Activated CD8-positive, alpha-beta memory T cell treated with anti-CD3 and anti-CD28 coated beads, Interleukin-2, amount 50 U/mL, for 4 hours (primary cell): ENCODE results near the gene CADM3.

Experiments
- DNase-seq: peaks from one replicate; pipeline ENCODE4 v3.0.0-alpha.2; 2020

CADM3 gene, protein sequence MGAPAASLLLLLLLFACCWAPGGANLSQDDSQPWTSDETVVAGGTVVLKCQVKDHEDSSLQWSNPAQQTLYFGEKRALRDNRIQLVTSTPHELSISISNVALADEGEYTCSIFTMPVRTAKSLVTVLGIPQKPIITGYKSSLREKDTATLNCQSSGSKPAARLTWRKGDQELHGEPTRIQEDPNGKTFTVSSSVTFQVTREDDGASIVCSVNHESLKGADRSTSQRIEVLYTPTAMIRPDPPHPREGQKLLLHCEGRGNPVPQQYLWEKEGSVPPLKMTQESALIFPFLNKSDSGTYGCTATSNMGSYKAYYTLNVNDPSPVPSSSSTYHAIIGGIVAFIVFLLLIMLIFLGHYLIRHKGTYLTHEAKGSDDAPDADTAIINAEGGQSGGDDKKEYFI

GRCh38 chr1:159171254-159171687 lies at the start of gene CADM3:
CADM3 (plus strand) TSS chr1:159171615; CDS start chr1:159171766, 151 bp downstream.
- DNase-seq: no peak

DNA sequence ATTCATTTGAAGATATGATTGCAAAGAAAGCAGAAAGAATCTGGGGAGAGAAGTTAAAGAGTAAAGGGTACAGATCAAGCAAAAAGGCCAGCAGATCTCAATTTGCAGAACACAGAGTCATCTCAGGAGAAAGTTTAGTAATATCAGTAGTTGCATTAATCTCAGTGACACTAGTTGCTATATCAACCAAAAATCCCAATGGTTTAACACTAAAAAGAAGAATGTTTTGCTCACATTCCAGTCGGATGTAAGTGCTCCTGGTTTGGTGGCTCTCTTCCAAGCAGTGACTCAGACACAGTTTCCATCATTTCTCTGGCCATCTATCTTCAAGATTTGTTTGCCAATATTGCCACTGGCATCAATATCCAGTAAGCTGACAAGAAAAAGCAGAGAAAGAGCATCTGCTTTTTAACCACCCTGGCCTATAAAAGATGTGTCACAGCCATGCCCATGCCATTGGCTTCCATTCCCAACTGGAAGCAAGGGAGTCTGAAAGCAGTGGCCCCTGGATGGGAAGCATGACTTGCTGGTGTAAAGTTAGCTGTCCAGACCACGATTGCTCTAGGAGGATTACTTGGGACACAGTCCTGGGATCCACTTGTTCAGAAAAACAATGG lies 49.3 kb upstream of the CADM3 start:
- no peak for DNase-seq

GRCh38 chr1:159123587-159123986 lies 47.8 kb upstream of the CADM3 start:
- no peak for DNase-seq

DNA sequence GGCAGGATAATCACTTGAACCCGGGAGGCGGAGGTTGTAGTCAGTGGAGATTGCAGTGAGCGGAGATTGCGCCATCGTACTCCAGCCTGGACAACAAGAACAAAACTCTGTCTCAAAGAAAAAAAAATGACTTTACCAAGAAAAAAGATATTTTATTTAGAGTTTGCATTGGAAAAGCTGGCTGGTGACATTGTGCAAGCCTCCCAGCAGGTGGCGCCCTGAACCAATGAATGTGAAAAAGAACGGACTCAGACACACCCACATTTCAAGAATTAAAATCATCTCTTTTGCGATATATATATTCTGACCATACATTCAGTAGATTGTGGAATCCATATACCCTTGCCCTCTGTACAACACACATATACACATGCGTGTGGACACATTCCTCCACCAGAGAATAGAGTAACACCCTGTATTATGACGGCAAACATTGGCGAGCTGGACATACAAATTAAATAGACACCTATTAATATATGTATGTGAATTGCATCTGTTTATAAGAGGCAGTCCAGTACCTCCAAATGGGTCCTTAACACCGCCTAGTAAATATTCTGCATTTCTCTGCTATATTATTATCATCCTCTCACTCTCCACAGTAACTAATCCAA lies 39.0 kb upstream of the CADM3 start:
- DNase-seq: peak; percentile 68

GRCh38 chr1:159140474-159140873 lies 30.9 kb upstream of the CADM3 start:
- no peak for DNase-seq

DNA sequence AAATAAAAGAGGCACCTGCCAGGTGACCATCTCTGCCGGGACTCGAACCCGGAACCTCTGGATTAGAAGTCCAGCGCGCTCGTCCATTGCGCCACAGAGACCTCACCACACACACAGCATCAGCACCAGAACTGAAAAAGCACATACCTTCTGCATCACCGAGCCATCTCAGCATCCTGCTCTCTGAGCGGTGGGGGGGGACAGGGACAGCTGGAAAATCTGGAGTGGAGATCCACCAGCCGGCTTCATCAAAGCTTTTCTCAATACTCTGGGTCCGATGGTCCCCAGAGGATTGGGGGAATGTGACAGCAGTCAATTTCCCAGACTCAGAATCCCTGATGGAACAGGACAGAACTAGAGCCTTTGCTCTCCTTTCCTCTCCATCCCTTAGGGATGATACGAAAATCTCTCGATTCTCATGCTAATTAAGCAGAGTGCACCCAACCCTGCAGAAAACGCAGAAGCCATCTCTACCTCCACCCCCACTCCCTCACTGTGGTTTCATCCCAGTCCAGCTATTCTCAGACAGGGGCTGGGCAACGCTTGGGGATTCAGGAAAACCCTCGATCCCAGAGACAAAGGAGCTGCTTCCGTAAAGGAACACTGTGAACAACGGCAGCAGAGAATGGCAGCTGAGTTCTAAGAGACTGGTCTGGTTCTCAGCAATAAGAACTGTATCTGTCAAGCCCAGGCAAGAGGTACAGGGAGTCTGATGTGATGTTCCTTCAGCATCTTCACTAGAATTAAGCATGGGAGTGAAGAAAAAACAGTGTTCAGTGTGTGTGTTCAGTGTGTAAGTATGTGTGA lies 29.6 kb upstream of the CADM3 start:
- no peak for DNase-seq

GRCh38 chr1:159142391-159142663 lies 29.1 kb upstream of the CADM3 start:
- no peak for DNase-seq

GRCh38 chr1:159142726-159143510 lies 28.5 kb upstream of the CADM3 start:
- DNase-seq: no peak

- no peak for DNase-seq
Measured at GRCh38 chr1:159144571-159144970, 26.8 kb upstream of the CADM3 start.

GRCh38 chr1:159146980-159147379 lies 24.4 kb upstream of the CADM3 start:
- DNase-seq: no peak

DNA sequence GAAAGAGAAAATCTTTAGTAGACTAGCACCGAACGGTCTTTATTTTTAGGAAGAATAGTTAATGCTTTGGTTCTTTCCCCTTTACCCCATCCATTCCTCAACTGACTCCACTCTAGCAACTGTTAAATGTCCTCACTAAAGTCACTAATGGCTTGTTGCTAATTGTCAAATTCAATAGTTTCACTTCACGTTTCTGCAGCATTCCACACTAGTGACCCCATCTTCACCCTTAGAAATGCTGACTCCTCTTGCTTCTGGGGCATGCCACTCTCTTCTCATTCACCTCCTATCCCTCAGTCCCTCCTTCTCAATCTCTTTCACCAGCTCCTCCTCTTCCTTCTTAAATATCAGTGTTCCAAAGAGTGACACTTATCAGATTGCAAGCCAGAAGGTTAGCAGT lies 19.4 kb upstream of the CADM3 start:
- no peak for DNase-seq

DNA sequence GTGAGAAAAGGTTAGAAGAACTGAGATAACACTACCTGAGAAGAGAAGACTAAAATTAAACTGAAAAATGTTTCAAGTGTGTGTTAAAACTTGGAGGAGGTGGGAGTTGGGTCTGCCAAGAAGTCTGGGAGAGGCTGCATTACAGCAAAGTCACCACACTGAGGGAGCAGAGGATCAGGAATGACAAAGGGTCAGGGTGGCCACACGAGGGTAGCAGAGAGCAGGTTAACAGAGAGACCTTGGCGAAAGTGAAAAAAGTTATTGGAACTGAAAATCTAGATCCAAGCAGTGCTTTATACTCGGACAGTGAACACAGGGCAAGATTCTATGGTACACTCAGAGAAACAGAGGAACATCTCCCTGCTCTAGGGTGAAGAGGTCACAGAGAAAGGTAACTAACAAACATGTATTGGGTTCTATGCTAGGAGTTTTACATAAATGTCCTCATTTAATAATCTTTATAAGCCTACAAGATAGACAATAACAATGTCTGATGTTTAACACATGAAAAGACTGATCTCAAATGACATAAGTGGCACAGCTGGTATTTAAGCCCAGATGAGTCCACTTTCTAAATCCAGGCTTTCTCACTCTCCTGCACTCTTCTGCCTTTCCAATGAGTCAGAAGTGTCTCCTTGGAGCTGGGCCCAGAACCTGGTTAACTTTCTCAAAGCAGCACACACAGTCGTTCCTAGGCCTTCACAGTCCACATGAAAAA lies 10.3 kb upstream of the CADM3 start:
- DNase-seq: peak; percentile 57

- no peak for DNase-seq
Measured at GRCh38 chr1:159161719-159162026, 9.7 kb upstream of the CADM3 start.

GRCh38 chr1:159162516-159163265 lies 8.7 kb upstream of the CADM3 start:
- no peak for DNase-seq

DNA sequence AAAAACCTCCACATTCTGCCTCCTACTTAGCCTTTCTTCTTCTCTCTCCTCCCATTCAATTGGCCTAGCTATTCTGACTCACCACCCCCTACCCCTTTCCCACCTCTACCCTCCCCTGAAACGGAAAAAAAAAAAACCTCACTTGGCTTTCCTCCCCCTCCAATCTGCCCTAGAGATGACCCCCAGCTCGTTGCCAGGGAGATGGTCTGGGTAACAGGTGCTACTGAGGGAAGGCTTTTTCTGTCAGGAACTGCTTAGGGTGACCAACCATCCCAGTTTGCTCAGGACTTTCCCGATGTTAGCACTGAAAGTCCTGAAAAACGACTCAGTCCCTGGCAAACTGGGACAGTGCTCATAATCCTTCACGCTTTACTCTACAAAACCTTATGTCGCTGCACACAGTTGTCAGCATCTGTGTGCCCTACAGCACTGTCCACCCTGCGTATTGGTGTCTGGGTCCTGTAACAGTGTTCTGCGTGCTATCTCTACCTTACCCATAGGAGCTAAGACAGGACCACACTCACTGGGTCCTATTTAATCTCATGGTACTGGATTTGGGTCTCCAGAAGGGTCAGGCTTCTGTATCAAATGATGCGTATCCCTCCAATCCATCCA lies 7.7 kb upstream of the CADM3 start:
- DNase-seq: no peak

- DNase-seq: no peak
Measured at GRCh38 chr1:159168043-159168442, 3.4 kb upstream of the CADM3 start.

DNA sequence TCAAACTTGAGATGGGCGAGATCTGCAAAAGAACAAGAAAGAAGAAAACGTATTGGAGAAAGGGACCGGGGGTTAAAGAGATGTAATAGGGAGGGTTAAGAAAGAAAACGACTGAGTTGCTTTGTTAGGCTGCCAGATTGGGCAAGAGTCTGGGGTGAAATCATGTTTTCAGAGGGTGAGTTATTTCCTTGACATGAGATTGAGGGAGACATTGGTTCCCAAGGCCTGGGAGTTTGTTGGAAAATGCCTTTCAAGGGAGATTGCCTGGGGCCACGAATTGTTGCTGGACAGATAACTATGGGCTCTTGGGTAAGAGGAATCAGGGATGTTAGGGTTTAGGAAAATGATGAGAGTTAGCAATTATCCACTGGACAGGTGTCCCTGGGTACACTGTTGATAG lies 776 bp upstream of the CADM3 start:
- no peak for DNase-seq

GRCh38 chr1:159171688-159172501 lies 480 bp downstream of the CADM3 start:
- DNase-seq: no peak

DNA sequence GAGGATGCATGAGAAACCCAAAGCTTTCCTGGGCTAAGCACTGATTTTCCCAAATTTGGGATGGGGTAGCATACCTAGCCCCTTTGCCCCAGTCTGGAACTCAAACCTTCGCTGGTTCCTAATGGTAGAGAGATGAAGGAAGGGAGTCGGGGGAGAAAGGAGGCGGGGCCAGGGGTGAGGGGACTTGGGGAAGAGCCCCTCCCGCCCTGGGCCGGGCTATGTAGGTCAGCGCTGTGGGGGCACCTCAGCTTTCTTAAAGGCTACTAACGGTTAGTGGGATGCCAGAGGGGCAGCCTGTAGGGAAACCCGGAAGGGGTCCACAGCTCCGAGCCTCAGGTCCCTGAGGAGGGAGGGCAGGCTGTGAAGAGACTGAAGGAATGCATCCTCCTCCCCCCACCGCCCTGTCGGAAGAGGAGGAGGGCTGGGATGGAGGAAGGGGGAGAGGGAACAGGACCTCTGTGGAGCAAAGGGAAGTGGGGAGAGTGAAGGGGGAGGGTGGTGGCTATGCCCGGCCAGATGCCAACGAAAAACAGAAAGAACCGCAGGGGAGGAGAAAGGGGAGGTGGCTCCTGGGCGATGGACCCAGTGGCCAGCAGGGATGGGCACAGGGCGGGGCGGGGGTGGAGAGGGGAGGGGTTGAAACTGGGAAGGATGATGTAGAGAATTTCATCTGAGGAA lies 1.3 kb downstream of the CADM3 start:
- no peak for DNase-seq
